Testis (tissue), 3 donors: ENCODE results near the gene PHRF1. TPM values are rescaled to one million over a fixed set of nuclear protein-coding genes. Genes with fewer than 3 reads are reported as not detected.

ENCODE experiments used
- DNase-seq: peaks from one replicate; pipeline ENCODE4 v3.0.0-alpha.2; 2019
- H3K27ac ChIP-seq, 2 donors: fragments of 200-600 bp; sonication (generic); one replicate each; pipeline ENCODE4 v1.5.1; 2019
- H3K27me3 ChIP-seq: fragments of 200-600 bp; sonication (generic); one replicate; pipeline ENCODE4 v1.5.1; 2019
- H3K36me3 ChIP-seq: fragments of 200-600 bp; sonication (generic); one replicate; pipeline ENCODE4 v1.5.1; 2017; ENCODE audit warnings: low read depth; ENCODE audit errors: missing control alignments
- H3K4me1 ChIP-seq: fragments of 200-600 bp; sonication (generic); one replicate; pipeline ENCODE4 v1.5.1; 2019
- H3K4me3 ChIP-seq, 2 donors: fragments of 200-600 bp; sonication (generic); one replicate each; pipeline ENCODE4 v1.5.1; 2017 to 2019
- H3K9me3 ChIP-seq: fragments of 200-600 bp; sonication (generic); one replicate; pipeline ENCODE4 v1.5.1; 2017
- CTCF ChIP-seq, 3 experiments: fragments of 450-650 bp in 2 of 3; fragments of 200-600 bp in 1 of 3; sonication (generic) in 1 of 3; IDR thresholded peaks; one replicate each; pipeline ENCODE4 v1.5.1; 2016 to 2019; ENCODE audit warnings: antibody characterized with exemption in 3 of 3, mild to moderate bottlenecking in 2 of 3, moderate library complexity in 1 of 3
- POLR2A ChIP-seq: fragments of 450-650 bp; IDR thresholded peaks from one replicate; pipeline ENCODE4 v1.6.1; 2017; ENCODE audit warnings: antibody characterized with exemption, mild to moderate bottlenecking, moderate library complexity
- WGBS, 2 donors: methylation state at CpG; one replicate each; pipeline ENCODE4 v1.1.5; 2018; 5-methylcytosine and 5-hydroxymethylcytosine counted together
- intact Hi-C: fragments of 100-400 bp; cut with DNase I; formaldehyde crosslinking; loops from one replicate; pipeline ENCODE4 v1.15.1; 2023; ENCODE audit warnings: low total_unique reads
- polyA plus RNA-seq: library from polyadenylated mRNA; stranded (reverse); fragments of 350-450 nt; fragmentation: Illumina TruSeq; extraction: RNeasy Lipid Tissue Mini Kit (QIAGEN cat#74804); gene quantifications from one replicate; pipeline ENCODE4 v1.2.3, GENCODE V29; 2014; ENCODE audit warnings: low read depth, low replicate concordance; ENCODE audit not compliant: insufficient read depth
- total RNA-seq, 2 donors: library from RNA; depleted of rRNA; stranded (reverse); fragments of >200 nt; gene quantifications; one replicate each; pipeline ENCODE4 v1.2.3, GENCODE V29; 2016

PHRF1 gene
- total and polyA plus RNA-seq, 3 donors from 2014 or later, result 30.2 to 74.4 (median 62.9) TPM

DNA sequence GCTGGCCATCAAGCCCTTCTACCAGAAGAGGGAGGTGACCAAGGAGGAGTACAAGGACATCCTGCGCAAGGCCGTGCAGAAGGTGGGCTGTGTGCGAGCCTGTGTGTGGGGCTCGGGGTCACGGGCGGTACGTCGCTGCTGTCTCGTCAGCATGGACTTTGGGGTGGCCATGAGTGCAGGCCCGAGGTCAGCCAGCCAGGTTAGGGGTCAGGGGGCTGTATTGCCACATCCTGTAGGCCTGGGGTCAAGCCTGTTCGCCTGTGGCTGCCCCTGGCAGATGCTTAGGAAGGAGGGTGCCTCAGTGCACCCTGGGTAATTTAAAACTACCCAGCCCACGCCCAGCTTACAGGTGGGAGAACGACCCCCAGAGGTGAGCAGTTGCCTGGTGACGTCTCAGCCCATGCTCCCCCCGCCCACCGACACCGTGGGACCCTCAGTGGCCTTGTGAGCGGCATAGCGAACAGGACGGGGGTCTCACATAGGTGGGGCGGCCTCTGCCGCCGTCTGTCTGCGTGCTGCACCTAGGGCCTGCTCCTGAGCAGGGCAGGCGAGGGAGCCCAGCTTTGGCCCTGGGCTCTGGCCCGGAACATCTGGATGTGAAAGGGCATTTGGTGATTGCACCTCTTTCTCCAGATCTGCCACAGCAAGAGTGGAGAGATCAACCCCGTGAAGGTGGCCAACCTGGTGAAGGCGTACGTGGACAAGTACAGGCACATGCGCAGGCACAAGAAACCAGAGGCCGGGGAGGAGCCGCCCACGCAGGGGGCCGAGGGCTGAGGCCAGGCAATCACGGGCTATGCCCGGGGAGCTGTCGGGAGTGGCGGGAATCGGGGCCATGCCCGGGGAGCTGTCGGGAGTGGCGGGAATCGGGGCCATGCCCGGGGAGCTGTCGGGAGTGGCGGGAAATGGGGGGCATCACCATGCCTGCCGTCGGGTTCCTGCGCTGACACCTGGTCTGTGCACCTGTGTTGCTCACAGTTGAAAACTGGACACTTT, 35.0 kb downstream of the PHRF1 start:
- Histone ChIP-seq H3K9me3 (no peaks in the 10 kb centered on the region), H3K36me3 (no peaks in the 10 kb centered on the region), H3K27me3 (no peaks in the 10 kb centered on the region), H3K27ac (no peak overlapping the region), H3K4me1 (peaks cover 25% of the 10 kb centered on the region), H3K4me3 (no peak overlapping the region)
- TF ChIP-seq POLR2A (no peak), CTCF (IDR thresholded peaks at IDR 0.05) (no peak)
- DNase-seq, result peak; percentile 55
- intact Hi-C loops, result no loop called here
- 70 to 86% methylated on average over 27 to 49 of the region's 49 CpGs for WGBS, 2 donors

DNA sequence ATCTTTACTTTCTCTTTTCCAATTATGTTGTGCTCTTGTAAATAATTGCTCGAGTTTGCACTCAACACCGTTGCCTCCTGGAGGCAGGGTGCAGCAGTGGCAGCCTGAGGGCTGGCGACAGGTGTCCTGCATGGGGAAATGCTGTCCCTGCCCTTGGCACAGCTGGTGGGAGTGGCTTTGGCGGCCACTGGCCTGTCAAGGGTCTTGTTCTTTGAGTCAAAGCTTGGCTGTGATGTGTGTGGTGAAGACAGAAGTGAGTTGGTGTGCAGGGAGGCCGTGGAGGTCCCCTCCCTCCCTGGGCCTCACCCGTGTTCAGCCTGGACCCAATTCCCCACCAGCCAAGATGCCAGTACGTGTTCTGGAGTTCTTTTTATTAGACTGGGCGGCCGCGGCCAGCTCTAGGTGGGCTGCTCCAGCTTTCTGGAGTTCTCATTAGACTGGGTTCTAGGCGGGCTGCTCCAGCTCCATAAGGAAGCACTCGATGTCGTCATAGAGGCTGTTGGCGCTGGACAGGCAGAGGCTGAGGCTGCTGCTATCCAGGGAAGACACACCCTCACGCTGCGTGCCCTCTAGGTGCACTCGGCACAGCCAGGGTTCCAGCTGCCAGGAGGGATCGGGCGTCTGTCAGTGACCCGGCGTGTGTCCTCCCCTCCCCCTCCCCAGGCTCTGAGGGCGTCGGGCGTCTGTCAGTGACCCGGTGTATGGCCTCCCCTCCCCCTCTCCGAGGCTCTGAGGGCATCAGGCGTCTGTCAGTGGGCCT, 36.1 kb downstream of the PHRF1 start:
- DNase-seq, result peak; percentile 33
- intact Hi-C loops, result no loop called here
- 76 to 82% methylated on average over 6 to 26 of the region's 27 CpGs for WGBS, 2 donors

DNA sequence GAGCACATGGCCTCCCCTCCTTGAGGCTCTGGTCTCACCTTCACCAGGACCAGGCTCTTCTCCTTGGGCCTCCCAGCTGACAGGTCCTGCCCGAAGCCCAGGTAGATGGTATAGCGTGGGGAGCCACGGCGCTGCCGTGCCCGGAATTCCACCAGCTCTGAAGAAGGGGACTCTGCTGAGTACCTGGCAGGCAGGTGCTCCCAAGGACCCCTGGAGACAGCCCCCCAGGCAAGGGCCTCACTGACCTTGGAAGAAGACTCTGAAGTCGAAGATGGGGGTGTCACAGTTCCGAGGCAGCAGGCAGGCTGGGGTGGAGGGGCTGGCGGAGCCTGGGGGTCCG, 36.7 kb downstream of the PHRF1 start:
- intact Hi-C loops, result no loop called here
- TF ChIP-seq CTCF (IDR thresholded peaks at IDR 0.05) (no peak), POLR2A (no peak)
- Histone ChIP-seq H3K9me3 (no peaks in the 10 kb centered on the region), H3K4me3 (no peak overlapping the region), H3K4me1 (peaks cover 25% of the 10 kb centered on the region), H3K36me3 (no peaks in the 10 kb centered on the region), H3K27me3 (no peaks in the 10 kb centered on the region), H3K27ac (peak overlapping the region in 1 of 2 donors; percentile 24)
- 82 to 89% methylated on average over 2 to 10 of the region's 10 CpGs for WGBS, 2 donors
- DNase-seq, result no peak

More for the DNA sequence above, 36.1 kb downstream of the PHRF1 start:
- TF ChIP-seq POLR2A (no peak), CTCF (IDR thresholded peaks at IDR 0.05) (peak in 1 of 3 experiments; percentile 23)
- Histone ChIP-seq H3K4me1 (peaks cover 25% of the 10 kb centered on the region), H3K27me3 (no peaks in the 10 kb centered on the region), H3K27ac (peak overlapping the region in 1 of 2 donors; percentile 24), H3K36me3 (no peaks in the 10 kb centered on the region), H3K4me3 (no peak overlapping the region), H3K9me3 (no peaks in the 10 kb centered on the region)

DNA sequence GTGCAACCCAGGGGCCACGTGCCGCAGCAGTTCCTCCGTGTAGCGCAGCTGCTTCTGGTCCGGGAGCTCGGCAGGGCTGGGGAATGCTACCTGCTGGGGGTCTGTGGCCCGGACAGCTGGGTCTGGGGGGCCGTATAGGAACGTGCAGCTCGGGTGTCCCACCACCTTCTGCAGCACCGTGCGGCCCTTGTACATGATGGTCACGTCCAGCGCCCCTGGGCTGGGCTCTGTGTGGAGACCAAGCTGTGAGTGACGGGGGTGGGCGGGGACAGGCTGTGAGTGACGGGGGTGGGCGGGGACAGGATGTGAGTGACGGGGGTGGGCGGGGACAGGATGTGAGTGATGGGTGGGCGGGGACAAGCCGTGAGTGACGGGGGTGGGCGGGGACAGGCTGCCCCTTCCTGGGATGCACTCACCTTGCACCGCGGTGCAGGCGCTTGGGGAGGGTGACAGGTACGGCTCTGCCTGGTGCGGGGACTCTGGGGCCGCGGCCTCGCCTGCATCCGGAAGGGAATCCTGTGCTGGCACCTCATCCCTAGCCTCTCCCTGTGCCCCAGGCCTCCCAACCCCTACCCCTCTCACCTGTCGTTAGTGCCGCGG, 37.2 kb downstream of the PHRF1 start:
- DNase-seq, result peak; percentile 89
- 38 to 73% methylated on average over 19 to 23 of the region's 36 CpGs for WGBS, 2 donors
- TF ChIP-seq CTCF (IDR thresholded peaks at IDR 0.05) (no peak), POLR2A (no peak)
- H3K4me3 ChIP-seq, result no peak overlapping the region
- peak overlapping the region in 1 of 2 donors; percentile 30 for H3K27ac ChIP-seq
- H3K9me3 ChIP-seq, result no peaks in the 10 kb centered on the region
- no peaks in the 10 kb centered on the region for H3K27me3 ChIP-seq
- H3K36me3 ChIP-seq, result no peaks in the 10 kb centered on the region
- peaks cover 25% of the 10 kb centered on the region for H3K4me1 ChIP-seq
- intact Hi-C loops, result no loop called here
